SK-N-SH (cell line): ENCODE measurements around the gene KCNE2. TPM values are rescaled to one million over a fixed set of nuclear protein-coding genes. Genes with fewer than 3 reads are reported as not detected.
A peak's percentile ranks its signal among the peaks of the same experiment; 100 is the strongest.

Source experiments
- CTCF ChIA-PET: fragments of 300-600, 350-600 bp; formaldehyde crosslinking; extraction: SDS; loops from one replicate; lab custom pipeline; 2021; lab: Yijun Ruan, JAX
- POLR2A ChIA-PET: fragments of 350-600 bp; sonication (Branson Sonifier 250); formaldehyde crosslinking; extraction: SDS; loops from one replicate; lab custom pipeline; 2020; ENCODE audit warnings: antibody characterized with exemption, inconsistent platforms; lab: Yijun Ruan, JAX
- DNase-seq: peaks from one replicate; pipeline ENCODE4 v3.0.0; 2012
- H2AFZ ChIP-seq: fragments of 200-600 bp; sonication (generic); 2 replicates; pipeline ENCODE4 v1.8.1; 2016; ENCODE audit warnings: antibody characterized with exemption, mild to moderate bottlenecking, low read depth
- H3F3A ChIP-seq: fragments of 200-600 bp; sonication (generic); replicated peaks from 2 replicates; pipeline ENCODE3; 2016; ENCODE audit warnings: antibody characterized with exemption, mild to moderate bottlenecking; ENCODE audit not compliant: insufficient read depth
- H3K27ac ChIP-seq, 2 experiments: fragments of 200-500 bp in 1 of 2; fragments of 200-600 bp in 1 of 2; sonication (Bioruptor generic) in 1 of 2; sonication (generic), shearing (Covaris generic) in 1 of 2; 2 replicates each; pipeline versions ENCODE4 v1.5.1 to v1.6.1; 2014 to 2016; ENCODE audit warnings: low read depth in 2 of 2, inconsistent platforms in 1 of 2, low read length in 1 of 2, mild to moderate bottlenecking in 1 of 2, mixed read lengths in 1 of 2
- H3K27me3 ChIP-seq: fragments of 200-600 bp; sonication (generic), shearing (Covaris generic); 2 replicates; pipeline ENCODE4 v1.6.1; 2016; ENCODE audit warnings: mixed run types; ENCODE audit not compliant: insufficient read depth
- H3K36me3 ChIP-seq, 2 experiments: fragments of 200-500 bp in 1 of 2; fragments of 200-600 bp in 1 of 2; sonication (Bioruptor generic) in 1 of 2; sonication (generic) in 1 of 2; replicated peaks in 1 of 2; 2 replicates each; pipeline versions ENCODE3 to v1.5.1; 2014 to 2016; ENCODE audit warnings: low read length in 1 of 2, mild to moderate bottlenecking in 1 of 2; ENCODE audit not compliant: insufficient read depth in 2 of 2, control insufficient read depth in 1 of 2
- H3K4me1 ChIP-seq, 2 experiments: fragments of 200-500 bp in 1 of 2; fragments of 200-600 bp in 1 of 2; sonication (Bioruptor generic) in 1 of 2; sonication (generic), shearing (Covaris generic) in 1 of 2; 2 replicates each; pipeline versions ENCODE4 v1.5.1 to v1.6.1; 2014 to 2016; ENCODE audit warnings: low read depth in 1 of 2, low read length in 1 of 2, mixed run types in 1 of 2; ENCODE audit not compliant: insufficient read depth in 2 of 2, control insufficient read depth in 1 of 2
- H3K4me2 ChIP-seq: fragments of 200-600 bp; sonication (generic), shearing (Covaris generic); 2 replicates; pipeline ENCODE4 v1.6.1; 2017; ENCODE audit warnings: mixed run types
- H3K4me3 ChIP-seq, 2 experiments: fragments of 200-500 bp in 1 of 2; fragments of 200-600 bp in 1 of 2; sonication (Bioruptor generic) in 1 of 2; sonication (generic), shearing (Covaris generic) in 1 of 2; 2 replicates each; pipeline versions ENCODE4 v1.5.1 to v1.8.1; 2014 to 2016; ENCODE audit warnings: low read depth in 2 of 2, inconsistent platforms in 1 of 2, low read length in 1 of 2, mild to moderate bottlenecking in 1 of 2, mixed read lengths in 1 of 2, moderate library complexity in 1 of 2
- H3K79me2 ChIP-seq: fragments of 200-600 bp; sonication (generic); 2 replicates; pipeline ENCODE4 v1.8.1; 2017; ENCODE audit warnings: mild to moderate bottlenecking; ENCODE audit not compliant: insufficient read depth
- H3K9ac ChIP-seq: fragments of 200-600 bp; sonication (generic); 2 replicates; pipeline ENCODE4 v1.6.1; 2017; ENCODE audit warnings: mixed run types
- H3K9me2 ChIP-seq: fragments of 200-600 bp; sonication (generic); 2 replicates; pipeline ENCODE4 v1.6.1; 2017; ENCODE audit warnings: mixed run types
- H3K9me3 ChIP-seq: fragments of 200-600 bp; sonication (generic); 2 replicates; pipeline ENCODE4 v1.6.1; 2017; ENCODE audit warnings: mixed run types, mild to moderate bottlenecking, moderate library complexity
- H4K20me1 ChIP-seq: fragments of 200-600 bp; sonication (generic); 2 replicates; pipeline ENCODE4 v1.6.1; 2017; ENCODE audit warnings: mild to moderate bottlenecking, mixed run types; ENCODE audit not compliant: insufficient read depth
- ELF1 ChIP-seq: IDR thresholded peaks from 2 replicates; pipeline ENCODE4 v1.4.0; 2012
- IRF3 ChIP-seq: fragments of 150-350 bp; IDR thresholded peaks from 2 replicates; pipeline ENCODE4 v1.6.1; 2016; ENCODE audit warnings: mild to moderate bottlenecking, low read depth, low read length
- MAX ChIP-seq: IDR thresholded peaks from 2 replicates; pipeline ENCODE4 v1.4.0; 2012; ENCODE audit warnings: low read depth
- MXI1 ChIP-seq: IDR thresholded peaks from 2 replicates; pipeline ENCODE4 v1.6.1; 2012; ENCODE audit warnings: mild to moderate bottlenecking, low read depth, low read length, improper control_type of control experiment
- NRF1 ChIP-seq: IDR thresholded peaks from 2 replicates; pipeline ENCODE4 v1.6.1; 2012; ENCODE audit warnings: low read depth, mild to moderate bottlenecking, low read length
- PBX3 ChIP-seq: IDR thresholded peaks from 2 replicates; pipeline ENCODE4; 2012
- POLR2AphosphoS5 ChIP-seq: IDR thresholded peaks from 2 replicates; pipeline ENCODE4 v1.6.1; 2012; ENCODE audit warnings: low read depth, low read length
- REST ChIP-seq: IDR thresholded peaks from 2 replicates; pipeline ENCODE4 v1.6.1; 2012; ENCODE audit warnings: mild to moderate bottlenecking, low read depth, low read length, moderate library complexity
- RFX5 ChIP-seq: IDR thresholded peaks from 2 replicates; pipeline ENCODE4 v1.6.1; 2012; ENCODE audit warnings: mild to moderate bottlenecking, improper control_type of control experiment, low read length
- RXRA ChIP-seq: IDR thresholded peaks from 2 replicates; pipeline ENCODE4 v1.4.0; 2012; ENCODE audit warnings: low read depth, mild to moderate bottlenecking, borderline replicate concordance
- TEAD4 ChIP-seq: IDR thresholded peaks from 2 replicates; pipeline ENCODE4 v1.4.0; 2012; ENCODE audit warnings: mild to moderate bottlenecking, borderline replicate concordance; ENCODE audit not compliant: insufficient read depth
- USF1 ChIP-seq: IDR thresholded peaks from 2 replicates; pipeline ENCODE4 v1.4.0; 2012; ENCODE audit warnings: low read depth, borderline replicate concordance
- USF2 ChIP-seq: fragments of 150-350 bp; IDR thresholded peaks from 2 replicates; pipeline ENCODE4 v1.6.1; 2017; ENCODE audit warnings: antibody characterized with exemption, low read length, low read depth, borderline replicate concordance
- ZBTB33 ChIP-seq: IDR thresholded peaks from 2 replicates; pipeline ENCODE4 v1.4.0; 2012; ENCODE audit warnings: low read depth, borderline replicate concordance
- WGBS: methylation state at CpG from one replicate; pipeline ENCODE4 v1.1.6; 2017; ENCODE audit warnings: low lambda C conversion rate; 5-methylcytosine and 5-hydroxymethylcytosine counted together
- polyA plus RNA-seq, 3 experiments: library from polyadenylated mRNA; depleted of rRNA; stranded (reverse); fragments of >200 nt; gene quantifications; 2 replicates each; pipeline ENCODE4 v1.2.3, GENCODE V29; 2012

KCNE2 gene
- polyA plus RNA-seq, 1 of the 3 experiments (the other 2 are of a cell fraction), result 0.05 TPM

- Histone ChIP-seq H3K9me3 (no peaks in the 10 kb centered on the region), H3K4me2 (no peak overlapping the region), H3K27ac (no peak overlapping the region), H2AFZ (no peak overlapping the region)
- ChIA-PET POLR2A (no interaction called here), CTCF (interaction anchor here (1.4 to 22.3 kb wide), 2 partner anchors 289 to 419 kb away, joined by 5 to 407 read pairs; no protein-coding TSS in a partner anchor)
- no peak for DNase-seq
- peak; percentile 26; the same call in 1 of the 2 replicates for TF ChIP-seq PBX3
- TF ChIP-seq RFX5, result no peak
- no peak for TF ChIP-seq NRF1
- no peak for TF ChIP-seq ZBTB33
- TF ChIP-seq POLR2AphosphoS5, result no peak
- no peak for TF ChIP-seq ELF1
- TF ChIP-seq USF2, result no peak
- no peak for TF ChIP-seq RXRA
- TF ChIP-seq, all 33 proteins: peak for 1
- Histone ChIP-seq H3F3A (no peaks in the 10 kb centered on the region), H3K79me2 (no peaks in the 10 kb centered on the region), H3K27me3 (no peaks in the 10 kb centered on the region), H3K9ac (no peak overlapping the region), H4K20me1 (no peaks in the 10 kb centered on the region), H3K9me2 (no peaks in the 10 kb centered on the region), H3K4me3 (no peak overlapping the region), H3K36me3 (no peaks in the 10 kb centered on the region), H3K4me1 (no peaks in the 10 kb centered on the region; a peak in 1 of 4 replicates)
- 69% methylated on average over 5 of the region's 5 CpGs for WGBS
These were observed 21.3 kb upstream of the KCNE2 start for GRCh38 chr21:34342476-34342875.

GRCh38 chr21:34343347-34343746 is 20.5 kb upstream of the KCNE2 start:
- CTCF ChIA-PET, result interaction anchor here (1.4 to 22.3 kb wide), 2 partner anchors 9 to 420 kb away, joined by 4 to 407 read pairs; no protein-coding TSS in a partner anchor
- Histone ChIP-seq H3K79me2 (no peaks in the 10 kb centered on the region), H3K36me3 (no peaks in the 10 kb centered on the region), H3K9me3 (no peaks in the 10 kb centered on the region), H3K27me3 (no peaks in the 10 kb centered on the region), H3K4me1 (no peaks in the 10 kb centered on the region; a peak in 1 of 4 replicates), H4K20me1 (no peaks in the 10 kb centered on the region), H3K4me3 (no peak overlapping the region), H3K4me2 (no peak overlapping the region), H2AFZ (no peak overlapping the region), H3K9me2 (no peaks in the 10 kb centered on the region), H3K27ac (no peak overlapping the region), H3K9ac (no peak overlapping the region), H3F3A (no peaks in the 10 kb centered on the region)
- no peak for DNase-seq
- POLR2A ChIA-PET, result no interaction called here
- WGBS, result 49% methylated on average over 7 of the region's 7 CpGs
- no peak for TF ChIP-seq USF1
- TF ChIP-seq REST, result no peak
- TF ChIP-seq MXI1, result no peak
- no peak for TF ChIP-seq ZBTB33
- TF ChIP-seq TEAD4, result no peak
- no peak for TF ChIP-seq MAX
- TF ChIP-seq IRF3, result no peak
